Tibial nerve (tissue), 3 donors: ENCODE results near the gene ANXA5.

Experiments
- EP300 ChIP-seq, 2 donors: sonication (generic); formaldehyde crosslinking; IDR thresholded peaks; one replicate each; pipeline ENCODE4 v1.6.1; 2017; ENCODE audit warnings: antibody characterized with exemption in 2 of 2, mild to moderate bottlenecking in 1 of 2
- POLR2A ChIP-seq, 2 donors: fragments of 450-650 bp; IDR thresholded peaks; one replicate each; pipeline ENCODE4 v1.6.1; 2017; ENCODE audit warnings: antibody characterized with exemption in 2 of 2, mild to moderate bottlenecking in 2 of 2, moderate library complexity in 2 of 2

DNA sequence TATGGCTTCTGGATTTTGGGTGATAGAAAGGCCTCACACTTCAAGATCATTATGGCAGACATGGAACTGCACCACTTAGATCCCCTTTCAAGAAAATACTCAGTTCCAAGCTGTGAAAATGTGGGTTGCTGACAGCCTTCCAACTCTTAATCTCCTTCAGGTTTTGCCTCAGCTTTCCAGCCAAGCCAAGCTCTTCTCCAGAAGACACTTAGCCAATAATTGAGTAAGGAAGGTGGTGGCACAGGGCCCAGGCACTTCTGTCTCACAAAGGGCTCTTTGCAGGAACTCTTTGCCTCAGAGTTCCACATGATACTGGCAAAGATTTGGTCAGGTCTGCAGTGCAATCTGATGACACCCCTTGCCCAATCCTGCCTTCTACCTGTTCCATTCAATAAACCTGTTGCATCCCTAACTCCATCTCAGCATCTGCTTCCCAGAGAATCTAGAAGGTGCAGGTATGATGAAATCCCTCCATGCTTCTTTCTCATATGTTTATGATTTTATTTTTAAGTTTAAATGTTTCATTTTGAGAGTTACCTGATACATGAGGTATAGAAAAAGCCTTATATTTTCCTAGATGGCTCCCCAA, 30.6 kb downstream of the ANXA5 start:
- no peak for TF ChIP-seq POLR2A (IDR thresholded peaks at IDR 0.05)
- peak in 1 of 2 donors; percentile 21 for TF ChIP-seq EP300 (IDR thresholded peaks at IDR 0.05)
